SK-N-SH treated with all-trans-retinoic acid at 6 μM for 48 hours (cell line): ENCODE data around the gene GNG11.

Experiments used
- ISL1 ChIP-seq: fragments of 250-450 bp; sonication (Bioruptor Pico); IDR thresholded peaks from 2 replicates; pipeline ENCODE4 v2.1.2; 2022; ENCODE audit warnings: mild to moderate bottlenecking, moderate library complexity
- PATZ1 ChIP-seq: fragments of 250-450 bp; sonication (Bioruptor Pico); IDR thresholded peaks from 2 replicates; pipeline ENCODE4 v1.8.0; 2020; ENCODE audit warnings: mild to moderate bottlenecking, moderate library complexity, borderline replicate concordance
- RARB ChIP-seq: fragments of 250-450 bp; sonication (Bioruptor Pico); IDR thresholded peaks from 2 replicates; pipeline ENCODE4 v1.8.0; 2021; ENCODE audit warnings: mild to moderate bottlenecking, moderate library complexity
- TCF4 ChIP-seq: fragments of 250-450 bp; sonication (Bioruptor Pico); IDR thresholded peaks from 2 replicates; pipeline ENCODE4 v1.8.0; 2021; ENCODE audit warnings: mild to moderate bottlenecking, moderate library complexity, borderline replicate concordance
- ZFP3 ChIP-seq: fragments of 250-450 bp; sonication (Bioruptor Pico); IDR thresholded peaks from 2 replicates; pipeline ENCODE4 v1.5.0; 2020; ENCODE audit warnings: mild to moderate bottlenecking, moderate library complexity
- ZNF8 ChIP-seq: fragments of 450-650 bp; formaldehyde crosslinking; IDR thresholded peaks from 2 replicates; pipeline ENCODE4 v1.5.0; 2020; ENCODE audit warnings: mild to moderate bottlenecking, moderate library complexity

GRCh38 chr7:93945756-93946535, 24.4 kb downstream of the GNG11 start:
- TF ChIP-seq PATZ1 (CRISPR knock-in tag) (no peak), TCF4 (CRISPR knock-in tag) (no peak), ISL1 (no peak), ZNF8 (CRISPR knock-in tag) (no peak), RARB (CRISPR knock-in tag) (no peak), ZFP3 (CRISPR knock-in tag) (no peak)
